ENCODE results near the gene OVCH1. TPM values are rescaled to one million over a fixed set of nuclear protein-coding genes. Genes with fewer than 3 reads are reported as not detected.
A peak's percentile ranks its signal among the peaks of the same experiment; 100 is the strongest.
"Not testable (repeated sequence)": the region's sequence is repeated elsewhere in the genome, so short reads cannot be mapped to it uniquely, and the experiment has no call there.

The OVCH1 gene
- total RNA-seq, 2 experiments from 2014 or later, result not detected

DNA sequence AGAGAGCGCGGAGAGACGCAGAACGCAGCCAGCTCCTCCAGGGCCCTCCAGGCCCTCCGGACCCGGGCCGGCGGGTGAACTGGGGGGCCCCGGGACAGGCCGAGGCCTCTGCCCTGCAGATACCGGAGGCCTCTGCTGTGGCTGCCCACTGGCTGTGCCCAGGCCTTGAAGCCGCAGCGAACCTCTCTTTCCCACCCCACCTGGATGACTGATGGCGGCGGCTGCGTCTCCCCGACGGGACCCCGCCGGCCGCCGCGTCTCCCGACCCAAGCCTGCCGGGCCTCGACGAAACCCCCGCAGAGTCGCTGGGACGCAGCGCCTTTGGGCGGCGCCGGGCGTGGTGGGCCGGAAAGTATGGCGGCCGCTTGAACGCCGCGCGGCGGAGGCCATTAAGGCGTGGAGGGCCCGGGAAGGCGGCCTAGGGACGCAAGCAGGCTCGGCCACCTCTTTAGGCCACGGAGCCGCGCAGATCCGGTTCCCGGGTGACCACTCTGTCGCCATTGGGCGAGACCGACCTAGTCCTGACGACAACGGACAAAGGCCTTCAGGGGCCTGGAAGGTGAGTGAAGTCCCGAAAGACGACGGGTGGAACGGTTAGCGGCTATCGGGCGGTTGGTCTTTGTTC is 108.1 kb downstream of the OVCH1 start:
- peaks cover 17% of the 10 kb centered on the region for H3K4me1 Mint-ChIP-seq (ENCODE audit: low read depth)
- H3K27ac ChIP-seq (ENCODE audit: low read depth in 1 of 2, low read length in 2 of 2), result peak overlapping the region in 1 of 2 donors; percentile 40
- TF ChIP-seq, protein P1, sequence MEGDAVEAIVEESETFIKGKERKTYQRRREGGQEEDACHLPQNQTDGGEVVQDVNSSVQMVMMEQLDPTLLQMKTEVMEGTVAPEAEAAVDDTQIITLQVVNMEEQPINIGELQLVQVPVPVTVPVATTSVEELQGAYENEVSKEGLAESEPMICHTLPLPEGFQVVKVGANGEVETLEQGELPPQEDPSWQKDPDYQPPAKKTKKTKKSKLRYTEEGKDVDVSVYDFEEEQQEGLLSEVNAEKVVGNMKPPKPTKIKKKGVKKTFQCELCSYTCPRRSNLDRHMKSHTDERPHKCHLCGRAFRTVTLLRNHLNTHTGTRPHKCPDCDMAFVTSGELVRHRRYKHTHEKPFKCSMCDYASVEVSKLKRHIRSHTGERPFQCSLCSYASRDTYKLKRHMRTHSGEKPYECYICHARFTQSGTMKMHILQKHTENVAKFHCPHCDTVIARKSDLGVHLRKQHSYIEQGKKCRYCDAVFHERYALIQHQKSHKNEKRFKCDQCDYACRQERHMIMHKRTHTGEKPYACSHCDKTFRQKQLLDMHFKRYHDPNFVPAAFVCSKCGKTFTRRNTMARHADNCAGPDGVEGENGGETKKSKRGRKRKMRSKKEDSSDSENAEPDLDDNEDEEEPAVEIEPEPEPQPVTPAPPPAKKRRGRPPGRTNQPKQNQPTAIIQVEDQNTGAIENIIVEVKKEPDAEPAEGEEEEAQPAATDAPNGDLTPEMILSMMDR (IDR thresholded peaks at IDR 0.05), result no peak
- ATAC-seq (ENCODE audit: poor library complexity) (no peak), DNase-seq (peak in 2 of 14 experiments; percentile 8 to 17)
- H3K9me3 ChIP-seq (ENCODE audit: control insufficient read depth in 1 of 2, insufficient read depth in 1 of 2, low read length in 2 of 2), result peaks cover 0 to 7% of the 10 kb centered on the region in 2 experiments
- no peak overlapping the region for H3K4me3 Mint-ChIP-seq
- peaks cover 5% of the 10 kb centered on the region for H3K4me1 ChIP-seq (ENCODE audit: insufficient read depth, low read length)
- no peaks in the 10 kb centered on the region for H3K27me3 ChIP-seq (ENCODE audit: control insufficient read depth in 1 of 2, insufficient read depth in 2 of 2, low read length in 2 of 2)
- H3K27ac Mint-ChIP-seq, result peak overlapping the region; percentile 84
- ChIA-PET POLR2A (no interaction called here), CTCF (no interaction called here)
- H3K36me3 ChIP-seq (ENCODE audit: insufficient read depth, low read length), result no peaks in the 10 kb centered on the region
- H3K9me3 Mint-ChIP-seq, result peaks cover 4% of the 10 kb centered on the region
- intact Hi-C loops (cut with DNase I, micrococcal nuclease), result loop anchor here in 1 of 2 experiments (10.0 kb wide), 3 partner anchors 1675 to 1935 kb away; partner anchors contain the start of genes MRPS35, PPFIBP1 and SINHCAF
- H3K36me3 Mint-ChIP-seq (ENCODE audit: low read depth), result peaks cover 4% of the 10 kb centered on the region
- peak overlapping the region; percentile 16 for H3K4me3 ChIP-seq (ENCODE audit: low read length)
- H3K27me3 Mint-ChIP-seq, result no peaks in the 10 kb centered on the region

DNA sequence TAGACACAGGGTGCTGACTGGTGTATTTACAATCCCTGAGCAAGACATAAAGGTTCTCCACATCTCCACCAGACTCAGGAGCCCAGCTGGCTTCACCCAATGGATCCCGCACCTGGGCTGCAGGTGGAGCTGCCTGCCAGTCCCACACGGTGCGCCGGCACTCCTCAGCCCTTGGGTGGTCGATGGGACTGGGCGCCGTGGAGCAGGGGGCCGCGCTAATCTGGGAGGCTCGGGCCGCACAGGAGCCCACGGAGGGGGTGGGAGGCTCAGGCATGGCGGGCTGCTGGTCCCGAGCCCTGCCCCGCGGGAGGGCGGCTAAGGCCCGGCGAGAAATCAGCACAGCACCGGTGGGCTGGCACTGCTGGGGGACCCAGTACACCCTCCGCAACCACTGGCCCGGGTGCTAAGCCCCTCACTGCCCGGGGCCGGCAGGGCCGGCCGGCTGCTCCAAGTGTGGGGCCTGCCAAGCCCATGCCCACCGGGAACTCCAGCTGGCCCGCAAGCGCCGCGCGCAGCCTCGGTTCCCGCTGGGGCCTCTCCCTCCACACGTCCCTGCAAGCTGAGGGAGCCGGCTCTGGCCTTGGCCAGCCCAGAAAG is 111.3 kb downstream of the OVCH1 start:
- POLR2A ChIA-PET; H3K27ac Mint-ChIP-seq; H3K9me3 Mint-ChIP-seq; H3K27me3 ChIP-seq (ENCODE audit: control insufficient read depth in 1 of 2, insufficient read depth in 2 of 2, low read length in 2 of 2); H3K9me3 ChIP-seq (ENCODE audit: control insufficient read depth in 1 of 2, insufficient read depth in 1 of 2, low read length in 2 of 2); H3K36me3 Mint-ChIP-seq (ENCODE audit: low read depth); ATAC-seq (ENCODE audit: poor library complexity); H3K4me3 Mint-ChIP-seq; H3K27ac ChIP-seq (ENCODE audit: low read depth in 1 of 2, low read length in 2 of 2); DNase-seq; H3K4me1 ChIP-seq (ENCODE audit: insufficient read depth, low read length); H3K27me3 Mint-ChIP-seq; H3K4me3 ChIP-seq (ENCODE audit: low read length); H3K36me3 ChIP-seq (ENCODE audit: insufficient read depth, low read length); CTCF ChIA-PET: not testable (repeated sequence)
- intact Hi-C loops (cut with DNase I, micrococcal nuclease), result loop anchor here in 1 of 2 experiments (10.0 kb wide), 3 partner anchors 1671 to 1939 kb away; partner anchors contain the start of genes MRPS35, PPFIBP1 and SINHCAF
- peaks cover 31% of the 10 kb centered on the region for H3K4me1 Mint-ChIP-seq (ENCODE audit: low read depth)

DNA sequence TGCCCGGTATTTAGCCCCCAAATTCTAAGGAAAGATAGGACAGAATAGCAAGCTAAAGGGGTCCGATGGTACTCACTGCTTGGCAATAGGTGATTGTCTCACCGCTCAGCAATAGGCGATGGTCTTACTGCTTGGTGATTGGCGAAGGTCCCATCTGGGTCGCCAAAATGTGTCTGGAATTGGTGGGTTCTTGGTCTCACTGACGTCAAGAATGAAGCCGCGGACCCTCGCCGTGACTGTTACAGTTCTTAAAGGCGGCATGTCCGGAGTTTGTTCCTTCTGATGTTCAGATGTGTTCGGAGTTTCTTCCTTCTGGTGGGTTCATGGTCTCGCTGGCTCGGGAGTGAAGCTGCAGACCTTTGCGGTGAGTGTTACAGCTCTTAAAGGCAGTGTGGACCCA is 112.3 kb downstream of the OVCH1 start:
- ATAC-seq (ENCODE audit: poor library complexity); H3K27me3 Mint-ChIP-seq; DNase-seq; H3K36me3 ChIP-seq (ENCODE audit: insufficient read depth, low read length); H3K4me3 ChIP-seq (ENCODE audit: low read length); H3K4me3 Mint-ChIP-seq; H3K27ac Mint-ChIP-seq; H3K27me3 ChIP-seq (ENCODE audit: control insufficient read depth in 1 of 2, insufficient read depth in 2 of 2, low read length in 2 of 2); H3K9me3 ChIP-seq (ENCODE audit: control insufficient read depth in 1 of 2, insufficient read depth in 1 of 2, low read length in 2 of 2); CTCF ChIA-PET; H3K9me3 Mint-ChIP-seq; POLR2A ChIA-PET; H3K27ac ChIP-seq (ENCODE audit: low read depth in 1 of 2, low read length in 2 of 2); H3K4me1 ChIP-seq (ENCODE audit: insufficient read depth, low read length): not testable (repeated sequence)
- Mint-ChIP-seq H3K36me3 (ENCODE audit: low read depth) (peaks cover 15% of the 10 kb centered on the region), H3K4me1 (ENCODE audit: low read depth) (peaks cover 30% of the 10 kb centered on the region)
- intact Hi-C loops (cut with DNase I, micrococcal nuclease), result loop anchor here in 1 of 2 experiments (10.0 kb wide), 3 partner anchors 1670 to 1940 kb away; partner anchors contain the start of genes MRPS35, PPFIBP1 and SINHCAF

DNA sequence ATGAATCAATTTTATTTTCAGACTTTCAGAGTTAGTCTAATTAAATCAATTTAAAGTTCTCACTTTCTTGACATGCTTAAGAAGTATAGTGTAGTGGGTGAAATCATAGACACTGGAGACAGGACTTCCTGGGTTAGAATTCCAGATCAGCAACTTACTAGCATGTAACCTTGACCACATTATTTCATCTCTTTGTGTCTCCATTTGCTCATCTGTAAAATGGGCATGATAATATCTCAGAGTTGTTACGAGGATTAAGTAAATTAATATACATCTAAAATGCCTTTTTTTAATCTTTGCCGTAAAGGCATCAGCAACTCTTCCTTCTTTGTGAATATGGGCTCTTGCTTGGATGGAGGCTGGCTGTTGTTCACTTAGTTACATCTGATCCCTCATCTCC is 115.2 kb downstream of the OVCH1 start:
- no peaks in the 10 kb centered on the region for H3K9me3 ChIP-seq (ENCODE audit: control insufficient read depth in 1 of 2, insufficient read depth in 1 of 2, low read length in 2 of 2)
- no peaks in the 10 kb centered on the region for H3K27me3 ChIP-seq (ENCODE audit: control insufficient read depth in 1 of 2, insufficient read depth in 2 of 2, low read length in 2 of 2)
- no peaks in the 10 kb centered on the region for H3K27me3 Mint-ChIP-seq
- intact Hi-C loops (cut with DNase I, micrococcal nuclease), result loop anchor here (5.0 to 10.0 kb wide), 6 partner anchors 45 to 1943 kb away; partner anchors contain the start of genes MRPS35 (in 1 of the 2), PPFIBP1 (in 1 of the 2) and SINHCAF (in 1 of the 2)
- ATAC-seq (ENCODE audit: poor library complexity) (no peak), DNase-seq (no peak)
- H3K4me1 ChIP-seq (ENCODE audit: insufficient read depth, low read length), result no peaks in the 10 kb centered on the region
- peaks cover 22% of the 10 kb centered on the region for H3K36me3 Mint-ChIP-seq (ENCODE audit: low read depth)
- ChIA-PET CTCF (no interaction called here), POLR2A (no interaction called here)
- H3K4me3 ChIP-seq (ENCODE audit: low read length), result no peak overlapping the region
- peak overlapping the region; percentile 96 for H3K27ac Mint-ChIP-seq
- TF ChIP-seq, protein P1 (IDR thresholded peaks at IDR 0.05), result no peak
- H3K4me3 Mint-ChIP-seq, result peak overlapping the region; percentile 98
- H3K36me3 ChIP-seq (ENCODE audit: insufficient read depth, low read length), result peaks cover 9% of the 10 kb centered on the region
- no peaks in the 10 kb centered on the region for H3K9me3 Mint-ChIP-seq
- H3K27ac ChIP-seq (ENCODE audit: low read depth in 1 of 2, low read length in 2 of 2), result no peak overlapping the region
- H3K4me1 Mint-ChIP-seq (ENCODE audit: low read depth), result peaks cover 43% of the 10 kb centered on the region

Measured in CD4-positive, alpha-beta T cell (primary cell).